ENCODE results near the gene TRANK1. TPM values are rescaled to one million over a fixed set of nuclear protein-coding genes. Genes with fewer than 3 reads are reported as not detected.

The TRANK1 gene
- total RNA-seq, 2 experiments from 2014 or later, result 12.0 to 13.2 TPM

- no peak overlapping the region for H3K27ac Mint-ChIP-seq
- peaks cover 7% of the 10 kb centered on the region for H3K9me3 Mint-ChIP-seq (ENCODE audit: low read depth)
- intact Hi-C loops (cut with DNase I, micrococcal nuclease), result no loop called here
- H3K4me1 Mint-ChIP-seq, result peaks cover 18% of the 10 kb centered on the region
- peaks cover 33% of the 10 kb centered on the region for H3K36me3 Mint-ChIP-seq (ENCODE audit: low read depth)
- ChIA-PET CTCF (no interaction called here), POLR2A (no interaction called here)
- ATAC-seq (no peak), DNase-seq (no peak)
- no peaks in the 10 kb centered on the region for H3K27me3 Mint-ChIP-seq
- H3K4me3 Mint-ChIP-seq, result no peak overlapping the region
Measured at GRCh38 chr3:36840453-36840921, 104.4 kb downstream of the TRANK1 start.

GRCh38 chr3:36837089-36837488, 107.8 kb downstream of the TRANK1 start:
- Mint-ChIP-seq H3K4me1 (no peaks in the 10 kb centered on the region), H3K27ac (no peak overlapping the region), H3K9me3 (ENCODE audit: low read depth) (peaks cover 4% of the 10 kb centered on the region), H3K4me3 (no peak overlapping the region), H3K36me3 (ENCODE audit: low read depth) (peaks cover 26% of the 10 kb centered on the region), H3K27me3 (no peaks in the 10 kb centered on the region)
- ChIA-PET POLR2A (no interaction called here), CTCF (no interaction called here)
- no peak for DNase-seq
- ATAC-seq, result no peak
- intact Hi-C loops (cut with DNase I, micrococcal nuclease), result no loop called here

GRCh38 chr3:36833160-36833814, 111.6 kb downstream of the TRANK1 start:
- H3K36me3 Mint-ChIP-seq (ENCODE audit: low read depth), result peaks cover 7% of the 10 kb centered on the region
- no peak for DNase-seq
- H3K9me3 Mint-ChIP-seq (ENCODE audit: low read depth), result no peaks in the 10 kb centered on the region
- no peaks in the 10 kb centered on the region for H3K27me3 Mint-ChIP-seq
- POLR2A ChIA-PET, result no interaction called here
- H3K4me1 Mint-ChIP-seq, result no peaks in the 10 kb centered on the region
- no peak overlapping the region for H3K4me3 Mint-ChIP-seq
- CTCF ChIA-PET, result interaction anchor here (0.6 to 0.9 kb wide), 2 partner anchors 35 to 738 kb away, joined by 3 read pairs; no protein-coding TSS in a partner anchor
- ATAC-seq, result no peak
- no peak overlapping the region for H3K27ac Mint-ChIP-seq
- intact Hi-C loops (cut with DNase I, micrococcal nuclease), result no loop called here

- no peak overlapping the region for H3K27ac Mint-ChIP-seq
- H3K27me3 Mint-ChIP-seq, result no peaks in the 10 kb centered on the region
- peaks cover 9% of the 10 kb centered on the region for H3K36me3 Mint-ChIP-seq (ENCODE audit: low read depth)
- no peaks in the 10 kb centered on the region for H3K4me1 Mint-ChIP-seq
- POLR2A ChIA-PET, result no interaction called here
- no peak overlapping the region for H3K4me3 Mint-ChIP-seq
- no peaks in the 10 kb centered on the region for H3K9me3 Mint-ChIP-seq (ENCODE audit: low read depth)
- ATAC-seq (no peak), DNase-seq (no peak)
- intact Hi-C loops (cut with DNase I, micrococcal nuclease), result no loop called here
- CTCF ChIA-PET, result no interaction called here
Measured at GRCh38 chr3:36832406-36832805, 112.4 kb downstream of the TRANK1 start.

GRCh38 chr3:36827133-36827532, 117.7 kb downstream of the TRANK1 start:
- ATAC-seq, result no peak
- ChIA-PET CTCF (interaction anchor here (1.1 to 2.1 kb wide), 3 partner anchors 12 to 131 kb away, joined by 3 to 8 read pairs (median 4); no protein-coding TSS in a partner anchor), POLR2A (no interaction called here)
- no peak overlapping the region for H3K27ac Mint-ChIP-seq
- H3K4me3 Mint-ChIP-seq, result no peak overlapping the region
- H3K36me3 Mint-ChIP-seq (ENCODE audit: low read depth), result peaks cover 7% of the 10 kb centered on the region
- no peaks in the 10 kb centered on the region for H3K27me3 Mint-ChIP-seq
- intact Hi-C loops (cut with DNase I, micrococcal nuclease), result no loop called here
- no peak for DNase-seq
- no peaks in the 10 kb centered on the region for H3K9me3 Mint-ChIP-seq (ENCODE audit: low read depth)
- H3K4me1 Mint-ChIP-seq, result no peaks in the 10 kb centered on the region

- ChIA-PET CTCF (interaction anchor here (1.1 to 2.1 kb wide), 2 partner anchors 11 to 132 kb away, joined by 4 to 8 read pairs; no protein-coding TSS in a partner anchor), POLR2A (no interaction called here)
- DNase-seq (no peak), ATAC-seq (no peak)
- no peaks in the 10 kb centered on the region for H3K9me3 Mint-ChIP-seq (ENCODE audit: low read depth)
- H3K27me3 Mint-ChIP-seq, result no peaks in the 10 kb centered on the region
- no peaks in the 10 kb centered on the region for H3K4me1 Mint-ChIP-seq
- H3K27ac Mint-ChIP-seq, result no peak overlapping the region
- intact Hi-C loops (cut with DNase I, micrococcal nuclease), result no loop called here
- no peak overlapping the region for H3K4me3 Mint-ChIP-seq
- H3K36me3 Mint-ChIP-seq (ENCODE audit: low read depth), result peaks cover 7% of the 10 kb centered on the region
Measured at GRCh38 chr3:36826240-36826639, 118.6 kb downstream of the TRANK1 start.

- Mint-ChIP-seq H3K36me3 (ENCODE audit: low read depth) (peaks cover 7% of the 10 kb centered on the region), H3K27ac (no peak overlapping the region), H3K27me3 (no peaks in the 10 kb centered on the region), H3K4me1 (no peaks in the 10 kb centered on the region), H3K9me3 (ENCODE audit: low read depth) (no peaks in the 10 kb centered on the region), H3K4me3 (no peak overlapping the region)
- ATAC-seq, result no peak
- POLR2A ChIA-PET, result no interaction called here
- CTCF ChIA-PET, result no interaction called here
- no peak for DNase-seq
- intact Hi-C loops (cut with DNase I, micrococcal nuclease), result no loop called here
Measured at GRCh38 chr3:36824443-36824842, 120.4 kb downstream of the TRANK1 start.

GRCh38 chr3:36823806-36824205, 121.0 kb downstream of the TRANK1 start:
- Mint-ChIP-seq H3K27me3 (no peaks in the 10 kb centered on the region), H3K36me3 (ENCODE audit: low read depth) (peaks cover 7% of the 10 kb centered on the region), H3K4me1 (no peaks in the 10 kb centered on the region), H3K4me3 (no peak overlapping the region), H3K27ac (no peak overlapping the region), H3K9me3 (ENCODE audit: low read depth) (no peaks in the 10 kb centered on the region)
- ATAC-seq, result no peak
- POLR2A ChIA-PET, result interaction anchor here (0.6 kb wide), 1 partner anchor 638 kb away, joined by 3 read pairs; no protein-coding TSS in a partner anchor
- CTCF ChIA-PET, result no interaction called here
- intact Hi-C loops (cut with DNase I, micrococcal nuclease), result no loop called here
- DNase-seq, result no peak

GRCh38 chr3:36820083-36820482, 124.8 kb downstream of the TRANK1 start:
- intact Hi-C loops (cut with DNase I, micrococcal nuclease), result no loop called here
- CTCF ChIA-PET, result no interaction called here

GRCh38 chr3:36817806-36818533, 126.9 kb downstream of the TRANK1 start:
- ATAC-seq (no peak), DNase-seq (no peak)
- Mint-ChIP-seq H3K27ac (no peak overlapping the region), H3K36me3 (ENCODE audit: low read depth) (no peaks in the 10 kb centered on the region), H3K9me3 (ENCODE audit: low read depth) (no peaks in the 10 kb centered on the region), H3K27me3 (no peaks in the 10 kb centered on the region), H3K4me1 (no peaks in the 10 kb centered on the region), H3K4me3 (no peak overlapping the region)
- intact Hi-C loops (cut with DNase I, micrococcal nuclease), result no loop called here
- ChIA-PET CTCF (no interaction called here), POLR2A (interaction anchor here (0.6 kb wide), 1 partner anchor 75 kb away, joined by 10 read pairs; no protein-coding TSS in a partner anchor)

More at GRCh38 chr3:36820083-36820482, 124.8 kb downstream of the TRANK1 start:
- no peak for ATAC-seq
- POLR2A ChIA-PET, result interaction anchor here (0.6 kb wide), 1 partner anchor 12 kb away, joined by 3 read pairs; no protein-coding TSS in a partner anchor
- no peak for DNase-seq
- H3K4me1 Mint-ChIP-seq, result no peaks in the 10 kb centered on the region
- no peaks in the 10 kb centered on the region for H3K9me3 Mint-ChIP-seq (ENCODE audit: low read depth)
- no peak overlapping the region for H3K4me3 Mint-ChIP-seq
- no peaks in the 10 kb centered on the region for H3K27me3 Mint-ChIP-seq
- H3K27ac Mint-ChIP-seq, result no peak overlapping the region
- H3K36me3 Mint-ChIP-seq (ENCODE audit: low read depth), result no peaks in the 10 kb centered on the region

- intact Hi-C loops (cut with DNase I, micrococcal nuclease), result no loop called here
- Mint-ChIP-seq H3K36me3 (ENCODE audit: low read depth) (no peaks in the 10 kb centered on the region), H3K27me3 (no peaks in the 10 kb centered on the region), H3K27ac (no peak overlapping the region), H3K4me1 (no peaks in the 10 kb centered on the region), H3K4me3 (no peak overlapping the region), H3K9me3 (ENCODE audit: low read depth) (no peaks in the 10 kb centered on the region)
- ChIA-PET CTCF (interaction anchor here (0.8 to 2.2 kb wide), 5 partner anchors 11 to 143 kb away, joined by 3 to 8 read pairs (median 3); no protein-coding TSS in a partner anchor), POLR2A (no interaction called here)
- DNase-seq (no peak), ATAC-seq (no peak)
Measured at GRCh38 chr3:36815375-36815774, 129.5 kb downstream of the TRANK1 start.

GRCh38 chr3:36814776-36815175, 130.1 kb downstream of the TRANK1 start:
- H3K27me3 Mint-ChIP-seq, result no peaks in the 10 kb centered on the region
- POLR2A ChIA-PET, result no interaction called here
- H3K36me3 Mint-ChIP-seq (ENCODE audit: low read depth), result no peaks in the 10 kb centered on the region
- DNase-seq (no peak), ATAC-seq (no peak)
- no peaks in the 10 kb centered on the region for H3K9me3 Mint-ChIP-seq (ENCODE audit: low read depth)
- no peaks in the 10 kb centered on the region for H3K4me1 Mint-ChIP-seq
- H3K4me3 Mint-ChIP-seq, result no peak overlapping the region
- H3K27ac Mint-ChIP-seq, result no peak overlapping the region
- intact Hi-C loops (cut with DNase I, micrococcal nuclease), result no loop called here
- CTCF ChIA-PET, result interaction anchor here (0.5 to 2.2 kb wide), 4 partner anchors 10 to 1829 kb away, joined by 3 to 8 read pairs (median 3); no protein-coding TSS in a partner anchor
